Stomach (tissue), 9 donors: ENCODE results near the gene LGALS1. TPM values are rescaled to one million over a fixed set of nuclear protein-coding genes. Genes with fewer than 3 reads are reported as not detected.
A peak's percentile ranks its signal among the peaks of the same experiment; 100 is the strongest.
"Not testable (repeated sequence)": the region's sequence is repeated elsewhere in the genome, so short reads cannot be mapped to it uniquely, and the experiment has no call there.

ENCODE experiments used
- DNase-seq, 2 donors: peaks; one replicate each; pipeline versions ENCODE4 v3.0.0 to v3.0.0-alpha.2; 2013 to 2019
- H3K27ac ChIP-seq, 5 donors: fragments of 200-600 bp in 4 of 5; sonication (generic) in 4 of 5; one replicate each; pipeline ENCODE4 v1.5.1; 2013 to 2019; ENCODE audit warnings: mild to moderate bottlenecking in 1 of 5, moderate library complexity in 1 of 5
- H3K27me3 ChIP-seq, 3 donors: fragments of 200-600 bp; sonication (generic); one replicate each; pipeline ENCODE4 v1.5.1; 2017 to 2019; ENCODE audit warnings: mixed run types in 1 of 3
- H3K36me3 ChIP-seq, 4 donors: fragments of 200-600 bp; sonication (generic); 1 replicate in 3 of 4; 2 replicates in 1 of 4; pipeline ENCODE4 v1.5.1; 2016 to 2019
- H3K4me1 ChIP-seq, 4 donors: fragments of 200-600 bp; sonication (generic); one replicate each; pipeline ENCODE4 v1.5.1; 2016 to 2019
- H3K4me3 ChIP-seq, 4 donors: fragments of 200-600 bp; sonication (generic) in 3 of 4; one replicate each; pipeline ENCODE4 v1.5.1; 2016 to 2019; ENCODE audit warnings: mild to moderate bottlenecking in 1 of 4
- H3K9me3 ChIP-seq, 4 donors: fragments of 200-600 bp; sonication (generic); one replicate each; pipeline ENCODE4 v1.5.1; 2016 to 2019
- CTCF ChIP-seq, 7 experiments: fragments of 450-650 bp in 4 of 7; fragments of 200-600 bp in 3 of 7; sonication (generic) in 3 of 7; IDR thresholded peaks; one replicate each; pipeline ENCODE4 v1.5.1; 2016 to 2019; ENCODE audit warnings: antibody characterized with exemption in 7 of 7, control low read depth in 2 of 7, mild to moderate bottlenecking in 1 of 7
- EP300 ChIP-seq: sonication (generic); formaldehyde crosslinking; IDR thresholded peaks from one replicate; pipeline ENCODE4 v1.6.1; 2017; ENCODE audit warnings: antibody characterized with exemption
- POLR2A ChIP-seq, 4 donors: fragments of 450-650 bp; IDR thresholded peaks; one replicate each; pipeline ENCODE4 v1.6.1; 2016; ENCODE audit warnings: antibody characterized with exemption in 4 of 4, control low read depth in 2 of 4, mild to moderate bottlenecking in 1 of 4, moderate library complexity in 1 of 4
- POLR2AphosphoS5 ChIP-seq, 3 donors: sonication (generic); formaldehyde crosslinking; IDR thresholded peaks; one replicate each; pipeline ENCODE4 v1.6.1; 2016; ENCODE audit warnings: antibody characterized with exemption in 3 of 3
- WGBS, 5 donors: extraction: QIAGEN DNeasy Blood & Tissue Kit in 3 of 5; methylation state at CpG; one replicate each; pipeline versions ENCODE4 v1.1.5 to v1.1.7; 2013 to 2018; 5-methylcytosine and 5-hydroxymethylcytosine counted together
- intact Hi-C: fragments of 100-400 bp; cut with DNase I; formaldehyde crosslinking; loops from one replicate; pipeline ENCODE4 v1.15.1; 2023; ENCODE audit warnings: low total_unique reads
- polyA plus RNA-seq, 3 donors: library from polyadenylated mRNA; stranded (reverse); fragments of 200-250 nt; gene quantifications; one replicate each; pipeline ENCODE4 v1.2.3, GENCODE V29; 2013
- total RNA-seq, 5 donors: library from RNA; depleted of rRNA; stranded (reverse); fragments of >200 nt; gene quantifications; one replicate each; pipeline versions ENCODE4 v1.1.0 to v1.2.3, GENCODE V29; 2014 to 2016
- donor health status: healthy with polysubstance abuse.
- donor health status: Bipolar disorder and iron deficiency.
- donor health status: healthy.

Gene LGALS1
- total and polyA plus RNA-seq, 8 donors = 235 to 1,435 (median 475) TPM

DNA sequence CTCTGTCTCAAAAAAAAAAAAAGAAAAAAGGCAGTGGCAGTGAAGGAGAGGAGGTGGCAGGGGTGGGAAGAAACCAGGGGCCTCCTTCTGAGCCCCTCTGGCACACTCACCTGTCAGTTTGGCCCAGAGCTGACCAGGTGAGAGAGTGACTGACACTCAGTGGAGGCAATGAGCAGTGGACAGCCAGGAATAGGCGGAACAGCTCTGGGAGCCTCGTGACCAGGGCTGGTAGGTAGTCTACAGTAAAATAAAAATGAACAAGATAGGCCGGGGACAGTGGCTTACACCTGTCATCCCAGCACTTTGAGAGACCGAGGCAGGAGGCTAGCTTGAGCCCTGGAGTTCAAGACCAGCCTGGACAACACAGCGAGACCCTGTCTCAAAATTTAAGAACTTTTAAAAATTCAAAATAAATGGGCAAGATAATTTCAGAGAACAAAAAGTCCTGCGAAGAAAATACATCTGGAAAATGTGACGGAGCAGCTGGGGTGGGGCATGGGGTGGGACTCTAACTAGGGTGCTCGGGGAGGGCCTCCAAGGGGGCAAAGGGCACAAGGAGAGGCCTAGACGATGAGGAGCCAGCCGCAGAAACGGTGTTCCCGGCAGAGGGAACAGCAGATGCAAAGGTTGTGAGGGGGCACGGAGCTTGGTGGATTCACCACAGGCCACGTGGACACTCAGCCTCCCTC is 20.7 kb upstream of the LGALS1 start:
- no peaks in the 10 kb centered on the region for H3K9me3 ChIP-seq
- intact Hi-C loops = no loop called here
- peaks cover 6 to 49% (median 44%) of the 10 kb centered on the region in 4 donors for H3K36me3 ChIP-seq
- H3K4me3 ChIP-seq = no peak overlapping the region
- WGBS, 5 donors = 70 to 86% (median 83%) methylated on average over 13 to 14 of the region's 14 CpGs
- peaks cover 12 to 14% (median 14%) of the 10 kb centered on the region in 4 donors for H3K4me1 ChIP-seq
- no peaks in the 10 kb centered on the region for H3K27me3 ChIP-seq
- TF ChIP-seq EP300 = no peak
- no peak for TF ChIP-seq CTCF (IDR thresholded peaks at IDR 0.05)
- no peak for TF ChIP-seq POLR2AphosphoS5 (IDR thresholded peaks at IDR 0.05)
- TF ChIP-seq POLR2A (IDR thresholded peaks at IDR 0.05) = no peak
- H3K27ac ChIP-seq = no peak overlapping the region
- DNase-seq = peak in 1 of 2 donors; percentile 36

GRCh38 chr22:37655252-37655563 is 20.2 kb upstream of the LGALS1 start:
- H3K9me3 ChIP-seq = no peaks in the 10 kb centered on the region
- 82 to 97% (median 91%) methylated on average over 5 to 17 of the region's 17 CpGs for WGBS, 5 donors
- peaks cover 6 to 44% (median 39%) of the 10 kb centered on the region in 4 donors for H3K36me3 ChIP-seq
- H3K27me3 ChIP-seq = no peaks in the 10 kb centered on the region
- no peak for TF ChIP-seq POLR2A (IDR thresholded peaks at IDR 0.05)
- TF ChIP-seq CTCF (IDR thresholded peaks at IDR 0.05) = no peak
- no peak for TF ChIP-seq POLR2AphosphoS5 (IDR thresholded peaks at IDR 0.05)
- no peak for TF ChIP-seq EP300
- H3K27ac ChIP-seq = no peak overlapping the region
- intact Hi-C loops = no loop called here
- DNase-seq = no peak
- H3K4me1 ChIP-seq = peaks cover 17 to 19% (median 19%) of the 10 kb centered on the region in 4 donors
- H3K4me3 ChIP-seq = no peak overlapping the region

- H3K36me3 ChIP-seq = peaks cover 3 to 30% (median 25%) of the 10 kb centered on the region in 4 donors
- DNase-seq, H3K9me3 ChIP-seq, H3K27me3 ChIP-seq, H3K27ac ChIP-seq, H3K4me3 ChIP-seq, intact Hi-C loops: not testable (repeated sequence)
- WGBS, 5 donors = 93 to 98% (median 97%) methylated on average over 4 of the region's 4 CpGs
- peaks cover 31 to 33% (median 32%) of the 10 kb centered on the region in 4 donors for H3K4me1 ChIP-seq
These were observed 18.9 kb upstream of the LGALS1 start for GRCh38 chr22:37656583-37656982.

- peak overlapping the region; percentile 65 to 94 (median 69) for H3K4me3 ChIP-seq
- no peak for TF ChIP-seq POLR2A (IDR thresholded peaks at IDR 0.05)
- TF ChIP-seq EP300 = no peak
- TF ChIP-seq CTCF (IDR thresholded peaks at IDR 0.05) = no peak
- no peak for TF ChIP-seq POLR2AphosphoS5 (IDR thresholded peaks at IDR 0.05)
These were observed 17.8 kb upstream of the LGALS1 start for GRCh38 chr22:37657590-37658132.

More at GRCh38 chr22:37657590-37658132, 17.8 kb upstream of the LGALS1 start:
- DNase-seq = peak in 1 of 2 donors; percentile 48
- no peaks in the 10 kb centered on the region for H3K27me3 ChIP-seq
- H3K4me1 ChIP-seq = peaks cover 32 to 43% (median 38%) of the 10 kb centered on the region in 4 donors
- WGBS, 5 donors = 5 to 11% (median 6%) methylated on average over 6 of the region's 6 CpGs
- H3K36me3 ChIP-seq = peaks cover 3 to 20% (median 14%) of the 10 kb centered on the region in 4 donors
- H3K27ac ChIP-seq = peak overlapping the region in 4 of 5 donors; percentile 75 to 88 (median 88)
- H3K9me3 ChIP-seq = no peaks in the 10 kb centered on the region
- intact Hi-C loops = no loop called here
